Measurements from ENCODE around the gene ADAM17. TPM values are rescaled to one million over a fixed set of nuclear protein-coding genes. Genes with fewer than 3 reads are reported as not detected.
A peak's percentile ranks its signal among the peaks of the same experiment; 100 is the strongest.

Gene ADAM17
- total and polyA plus RNA-seq, 9 of the 15 experiments (the other 6 are each of a cell fraction or from before 2014, with no cell fraction given): 5.8 to 30.0 (median 19.0) TPM

GRCh38 chr2:9586465-9586864, 30.8 kb upstream of the ADAM17 start:
- peaks cover 73% of the 10 kb centered on the region for H3K36me3 ChIP-seq (ENCODE audit: control insufficient read depth, insufficient read depth, low read length)
- H3K9ac ChIP-seq (ENCODE audit: insufficient read depth in 1 of 2, low read depth in 2 of 2, low read length in 2 of 2): no peak overlapping the region

More at GRCh38 chr2:9586465-9586864, 30.8 kb upstream of the ADAM17 start:
- no peak for FAIRE-seq
- CTCF ChIA-PET (ENCODE audit: low intra/inter-chr PET ratio): no interaction called here
- 77% methylated on average over 3 of the region's 3 CpGs for WGBS (ENCODE audit: insufficient coverage, low coverage, missing lambda C conversion rate)
- no peak for ATAC-seq
- H3K79me2 ChIP-seq (ENCODE audit: control insufficient read depth, insufficient read depth, low read length): peaks cover 11% of the 10 kb centered on the region; the same call in 1 of the 3 replicates
- no peaks in the 10 kb centered on the region for H3K9me1 ChIP-seq (ENCODE audit: control insufficient read depth, insufficient read depth, low read length)
- in situ Hi-C loops (cut with MboI): no loop called here
- no peaks in the 10 kb centered on the region for H3K27me3 ChIP-seq (ENCODE audit: control insufficient read depth in 2 of 2, insufficient read depth in 2 of 2, low read length in 2 of 2)
- POLR2A ChIA-PET: no interaction called here
- no peaks in the 10 kb centered on the region for H3K4me1 ChIP-seq (replicated peaks in 1 of 2; ENCODE audit: control insufficient read depth in 2 of 2, insufficient read depth in 2 of 2, low read length in 2 of 2)
- no peaks in the 10 kb centered on the region for H3K9me3 ChIP-seq (replicated peaks; ENCODE audit: control insufficient read depth, insufficient read depth, low read depth, low read length)
- intact Hi-C loops (cut with micrococcal nuclease): no loop called here
- no peak overlapping the region for H3K4me2 ChIP-seq (ENCODE audit: insufficient read depth, low read length)
- H2AFZ ChIP-seq (ENCODE audit: low read depth, low read length): no peak overlapping the region
- H4K20me1 ChIP-seq (replicated peaks; ENCODE audit: control insufficient read depth, insufficient read depth, low read length): no peaks in the 10 kb centered on the region
- H3K4me3 ChIP-seq: no peak overlapping the region
- no peak for DNase-seq (ENCODE audit: extremely low read depth in 1 of 4, low spot score in 3 of 4)
- no peak overlapping the region for H3K27ac ChIP-seq (ENCODE audit: extremely low read depth, low read depth, low read length)
- BruUV-seq (replicated peaks): no TSS peak
- TF ChIP-seq TCFL5 (CRISPR knock-in tag; conservative IDR thresholded peaks at IDR 0.05) (no peak), TCF3 (CRISPR knock-in tag; IDR thresholded peaks at IDR 0.05) (no peak), ZNF24 (IDR thresholded peaks at IDR 0.05) (no peak), ZNF316 (IDR thresholded peaks at IDR 0.05) (peak; percentile 64), GMEB1 (CRISPR knock-in tag; IDR thresholded peaks at IDR 0.05) (no peak), ZZZ3 (IDR thresholded peaks at IDR 0.05) (no peak), MAX (CRISPR knock-in tag; IDR thresholded peaks at IDR 0.05) (no peak), MAFG (tag; conservative IDR thresholded peaks at IDR 0.05) (no peak; the same call in 1 of the 2 replicates), SRSF9 (IDR thresholded peaks at IDR 0.05; ENCODE audit: borderline replicate concordance, low read depth, low read length) (no peak), MCM7 (IDR thresholded peaks at IDR 0.05) (no peak), C11orf30 (IDR thresholded peaks at IDR 0.05; ENCODE audit: low read depth) (peak; percentile 46; the same call in 1 of the 2 replicates), CSDE1 (IDR thresholded peaks at IDR 0.05) (no peak), CHD1 (IDR thresholded peaks at IDR 0.05; ENCODE audit: low read length) (no peak), ZNF584 (CRISPR knock-in tag; IDR thresholded peaks at IDR 0.05; ENCODE audit: low read depth) (no peak), NCOA6 (IDR thresholded peaks at IDR 0.05) (no peak), NBN (IDR thresholded peaks at IDR 0.05; ENCODE audit: low read depth) (no peak)
- TF ChIP-seq, protein P1, sequence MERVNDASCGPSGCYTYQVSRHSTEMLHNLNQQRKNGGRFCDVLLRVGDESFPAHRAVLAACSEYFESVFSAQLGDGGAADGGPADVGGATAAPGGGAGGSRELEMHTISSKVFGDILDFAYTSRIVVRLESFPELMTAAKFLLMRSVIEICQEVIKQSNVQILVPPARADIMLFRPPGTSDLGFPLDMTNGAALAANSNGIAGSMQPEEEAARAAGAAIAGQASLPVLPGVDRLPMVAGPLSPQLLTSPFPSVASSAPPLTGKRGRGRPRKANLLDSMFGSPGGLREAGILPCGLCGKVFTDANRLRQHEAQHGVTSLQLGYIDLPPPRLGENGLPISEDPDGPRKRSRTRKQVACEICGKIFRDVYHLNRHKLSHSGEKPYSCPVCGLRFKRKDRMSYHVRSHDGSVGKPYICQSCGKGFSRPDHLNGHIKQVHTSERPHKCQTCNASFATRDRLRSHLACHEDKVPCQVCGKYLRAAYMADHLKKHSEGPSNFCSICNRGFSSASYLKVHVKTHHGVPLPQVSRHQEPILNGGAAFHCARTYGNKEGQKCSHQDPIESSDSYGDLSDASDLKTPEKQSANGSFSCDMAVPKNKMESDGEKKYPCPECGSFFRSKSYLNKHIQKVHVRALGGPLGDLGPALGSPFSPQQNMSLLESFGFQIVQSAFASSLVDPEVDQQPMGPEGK (CRISPR knock-in tag; IDR thresholded peaks at IDR 0.05; ENCODE audit: borderline replicate concordance): no peak
